Neural cell (in vitro differentiated cells): ENCODE measurements around the gene CMTM8. TPM values are rescaled to one million over a fixed set of nuclear protein-coding genes. Genes with fewer than 3 reads are reported as not detected.
"Not testable (repeated sequence)": the region's sequence is repeated elsewhere in the genome, so short reads cannot be mapped to it uniquely, and the experiment has no call there.

Source experiments
- H2AFZ ChIP-seq: fragments of 200-600, 300-800 bp; sonication (generic), shearing (Covaris generic); 2 replicates; pipeline ENCODE4 v1.6.0; 2014; ENCODE audit warnings: low read depth, mild to moderate bottlenecking, antibody characterized with exemption, low read length, moderate library complexity
- H3F3A ChIP-seq: fragments of 200-600 bp; shearing (Covaris generic); 2 replicates; pipeline ENCODE4 v1.6.1; 2016; ENCODE audit warnings: mild to moderate bottlenecking, moderate library complexity, mixed read lengths, antibody characterized with exemption, low read length; ENCODE audit not compliant: insufficient read depth, poor library complexity, severe bottlenecking
- H3K27ac ChIP-seq: fragments of 200-600, 300-800 bp; sonication (generic), shearing (Covaris generic); 2 replicates; pipeline ENCODE4 v1.5.1; 2014; ENCODE audit warnings: mild to moderate bottlenecking, low read length, moderate library complexity
- H3K27me3 ChIP-seq: fragments of 300-800, 200-600 bp; sonication (generic), shearing (Covaris generic); 2 replicates; pipeline ENCODE4 v1.6.0; 2014; ENCODE audit warnings: mild to moderate bottlenecking, low read depth, low read length, moderate library complexity; ENCODE audit not compliant: insufficient read depth
- H3K36me3 ChIP-seq: fragments of 300-800, 200-600 bp; sonication (generic), shearing (Covaris generic); 2 replicates; pipeline ENCODE4 v1.5.1; 2014; ENCODE audit warnings: mild to moderate bottlenecking, antibody characterized with exemption, low read length, moderate library complexity; ENCODE audit not compliant: insufficient read depth
- H3K4me2 ChIP-seq: fragments of 300-800, 200-600 bp; sonication (generic), shearing (Covaris generic); 2 replicates; pipeline ENCODE4 v1.6.0; 2014; ENCODE audit warnings: mild to moderate bottlenecking, low read length
- H3K4me3 ChIP-seq: fragments of 300-800, 200-600 bp; sonication (generic), shearing (Covaris generic); 2 replicates; pipeline ENCODE4 v1.5.1; 2014; ENCODE audit warnings: mild to moderate bottlenecking, low read length, moderate library complexity
- H3K79me2 ChIP-seq: fragments of 200-600 bp; shearing (Covaris generic); replicated peaks from 2 replicates; pipeline ENCODE4 v1.6.0; 2014; ENCODE audit warnings: mild to moderate bottlenecking, low read length, moderate library complexity; ENCODE audit not compliant: insufficient read depth
- H3K9ac ChIP-seq: fragments of 300-800, 200-600 bp; sonication (generic), shearing (Covaris generic); 2 replicates; pipeline ENCODE4 v1.6.1; 2016; ENCODE audit warnings: mild to moderate bottlenecking, low read length, mixed read lengths
- H3K9me2 ChIP-seq: fragments of 200-600 bp; shearing (Covaris generic); 2 replicates; pipeline ENCODE4 v1.6.1; 2016; ENCODE audit warnings: mild to moderate bottlenecking, low read length, mixed read lengths; ENCODE audit not compliant: insufficient read depth
- H3K9me3 ChIP-seq: fragments of 200-600, 300-800 bp; sonication (generic), shearing (Covaris generic); 2 replicates; pipeline ENCODE4 v1.6.1; 2016; ENCODE audit warnings: mild to moderate bottlenecking, mixed run types, low read length, moderate library complexity, mixed read lengths
- H4K20me1 ChIP-seq: fragments of 200-600 bp; shearing (Covaris generic); 2 replicates; pipeline ENCODE4 v1.6.1; 2016; ENCODE audit warnings: mild to moderate bottlenecking, mixed run types; ENCODE audit not compliant: insufficient read depth
- CTCF ChIP-seq: fragments of 450-650 bp; IDR thresholded peaks from 2 replicates; pipeline ENCODE4 v1.5.1; 2014; ENCODE audit warnings: antibody characterized with exemption, mild to moderate bottlenecking, moderate library complexity; ENCODE audit not compliant: poor library complexity, severe bottlenecking
- EP300 ChIP-seq: fragments of 450-650 bp; conservative IDR thresholded peaks from 2 replicates; pipeline ENCODE4 v1.6.1; 2014; ENCODE audit warnings: antibody characterized with exemption, mild to moderate bottlenecking, moderate library complexity; ENCODE audit not compliant: poor library complexity, severe bottlenecking
- EZH2 ChIP-seq: fragments of 200-600, 300-800 bp; shearing (Covaris generic), sonication (generic); IDR thresholded peaks from 2 replicates; pipeline ENCODE4 v1.6.1; 2014; ENCODE audit warnings: antibody characterized with exemption, low read length, borderline replicate concordance, mild to moderate bottlenecking; ENCODE audit not compliant: insufficient read depth, poor library complexity, severe bottlenecking
- MXI1 ChIP-seq: fragments of 450-650 bp; conservative IDR thresholded peaks from 2 replicates; pipeline ENCODE4 v1.6.1; 2014; ENCODE audit warnings: antibody characterized with exemption, mild to moderate bottlenecking; ENCODE audit not compliant: poor library complexity, severe bottlenecking
- POLR2AphosphoS5 ChIP-seq: IDR thresholded peaks from 2 replicates; pipeline ENCODE4 v1.6.1; 2012
- RAD21 ChIP-seq: fragments of 450-650 bp; conservative IDR thresholded peaks from 2 replicates; pipeline ENCODE4 v1.6.1; 2014; ENCODE audit warnings: antibody characterized with exemption, mild to moderate bottlenecking, moderate library complexity
- REST ChIP-seq: IDR thresholded peaks from 2 replicates; pipeline ENCODE4 v1.6.1; 2012; ENCODE audit warnings: borderline replicate concordance
- SMC3 ChIP-seq: fragments of 450-650 bp; conservative IDR thresholded peaks from 2 replicates; pipeline ENCODE4 v1.6.1; 2014; ENCODE audit warnings: antibody characterized with exemption, mild to moderate bottlenecking, moderate library complexity; ENCODE audit not compliant: poor library complexity
- TAF1 ChIP-seq: IDR thresholded peaks from 2 replicates; pipeline ENCODE4 v1.6.1; 2012; ENCODE audit warnings: low read depth
- polyA plus RNA-seq: library from polyadenylated mRNA; depleted of rRNA; stranded (reverse); fragments of >200 nt; gene quantifications from 2 replicates; pipeline ENCODE4 v1.2.3, GENCODE V29; 2014

Gene CMTM8
- polyA plus RNA-seq, 1 donor from 2014 or later: not detected

- Histone ChIP-seq H3K36me3 (no peaks in the 10 kb centered on the region), H3K27me3 (no peaks in the 10 kb centered on the region), H3K9ac (no peak overlapping the region), H3K9me3 (no peaks in the 10 kb centered on the region), H4K20me1 (no peaks in the 10 kb centered on the region), H3K4me3 (peak overlapping the region; percentile 19), H3K79me2 (no peaks in the 10 kb centered on the region), H3K4me2 (peak overlapping the region; percentile 30), H3K27ac (peak overlapping the region; percentile 61), H3K9me2 (no peaks in the 10 kb centered on the region), H3F3A (no peaks in the 10 kb centered on the region), H2AFZ (peak overlapping the region; percentile 0)
- TF ChIP-seq REST: no peak
- TF ChIP-seq CTCF: no peak
- no peak for TF ChIP-seq RAD21
- TF ChIP-seq EZH2: no peak
- TF ChIP-seq TAF1: no peak
Observed at GRCh38 chr3:32224016-32224516, 14.4 kb upstream of the CMTM8 start.

- Histone ChIP-seq H2AFZ (no peak overlapping the region), H3K27ac (no peak overlapping the region), H3F3A (no peaks in the 10 kb centered on the region), H3K9me2 (no peaks in the 10 kb centered on the region), H3K36me3 (no peaks in the 10 kb centered on the region), H3K4me3 (no peak overlapping the region), H3K9me3 (no peaks in the 10 kb centered on the region), H4K20me1 (no peaks in the 10 kb centered on the region), H3K27me3 (no peaks in the 10 kb centered on the region), H3K79me2 (no peaks in the 10 kb centered on the region), H3K4me2 (no peak overlapping the region), H3K9ac (no peak overlapping the region)
- no peak for TF ChIP-seq SMC3
- no peak for TF ChIP-seq RAD21
- no peak for TF ChIP-seq REST
- TF ChIP-seq MXI1: no peak
- no peak for TF ChIP-seq EZH2
- TF ChIP-seq POLR2AphosphoS5: no peak
- TF ChIP-seq EP300: no peak
- no peak for TF ChIP-seq CTCF
- TF ChIP-seq TAF1: no peak
Observed at GRCh38 chr3:32226875-32227500, 11.5 kb upstream of the CMTM8 start.

GRCh38 chr3:32228743-32229142, 9.7 kb upstream of the CMTM8 start:
- not testable (repeated sequence) for H3K27ac ChIP-seq, H3K4me3 ChIP-seq, H3K79me2 ChIP-seq, H3K9me2 ChIP-seq, H4K20me1 ChIP-seq, H3K36me3 ChIP-seq, H3K9ac ChIP-seq, H3K4me2 ChIP-seq, H2AFZ ChIP-seq, H3K27me3 ChIP-seq, H3F3A ChIP-seq, H3K9me3 ChIP-seq
